ENCODE measurements around the gene POLR2J3.
"Not testable (repeated sequence)": the region's sequence is repeated elsewhere in the genome, so short reads cannot be mapped to it uniquely, and the experiment has no call there.

Gene POLR2J3

DNA sequence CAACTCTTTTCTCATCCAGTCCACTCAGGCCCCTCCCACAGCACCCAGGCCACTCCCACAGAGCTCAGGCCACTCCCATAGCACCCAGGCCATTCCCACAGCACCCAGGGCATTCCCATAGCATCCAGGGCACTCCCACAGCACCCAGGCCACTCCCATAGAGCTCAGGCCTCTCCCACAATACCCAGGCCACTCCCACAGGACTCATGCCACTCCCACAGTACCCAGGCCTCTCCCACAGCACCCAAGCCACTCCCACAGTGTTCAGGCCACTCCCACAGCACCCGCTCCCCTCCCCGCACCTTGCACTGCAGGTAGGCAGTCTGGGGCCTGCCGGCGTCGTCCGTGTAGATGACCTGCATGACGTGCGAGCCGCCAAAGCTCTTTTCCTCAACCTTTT is 17.5 kb upstream of the POLR2J3 start:
- not testable (repeated sequence) for FAIRE-seq

GRCh38 chr7:102583495-102583894 is 11.1 kb upstream of the POLR2J3 start:
- not testable (repeated sequence) for FAIRE-seq; DNase-seq (ENCODE audit: low spot score)

More for the DNA sequence above, 17.5 kb upstream of the POLR2J3 start:
- DNase-seq (ENCODE audit: low spot score), result not testable (repeated sequence)

GRCh38 chr7:102581722-102582121 is 9.3 kb upstream of the POLR2J3 start:
- FAIRE-seq; DNase-seq (ENCODE audit: low spot score): not testable (repeated sequence)

DNA sequence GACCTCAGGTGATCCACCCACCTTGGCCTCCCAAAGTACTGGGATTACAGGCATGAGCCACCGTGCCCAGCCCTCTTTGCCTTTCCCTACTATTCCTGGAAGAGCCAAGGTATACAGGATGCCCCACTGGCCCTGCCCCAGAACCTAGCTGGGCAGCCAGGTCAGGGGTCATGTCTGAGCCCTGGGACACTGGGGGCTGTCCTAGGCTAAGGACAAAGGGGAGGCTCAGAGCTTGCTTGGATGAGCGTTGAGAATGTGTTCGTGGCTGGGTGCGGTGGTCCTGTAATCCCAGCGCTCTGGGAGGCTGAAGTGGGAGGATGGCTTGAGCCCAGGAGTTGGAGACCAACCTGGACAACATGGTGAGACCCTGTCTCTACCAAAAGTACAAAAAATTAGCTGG is 6.1 kb upstream of the POLR2J3 start:
- DNase-seq (ENCODE audit: low spot score); FAIRE-seq: not testable (repeated sequence)

GRCh38 chr7:102577315-102578240 is 5.2 kb upstream of the POLR2J3 start:
- not testable (repeated sequence) for FAIRE-seq; DNase-seq (ENCODE audit: low spot score)

DNA sequence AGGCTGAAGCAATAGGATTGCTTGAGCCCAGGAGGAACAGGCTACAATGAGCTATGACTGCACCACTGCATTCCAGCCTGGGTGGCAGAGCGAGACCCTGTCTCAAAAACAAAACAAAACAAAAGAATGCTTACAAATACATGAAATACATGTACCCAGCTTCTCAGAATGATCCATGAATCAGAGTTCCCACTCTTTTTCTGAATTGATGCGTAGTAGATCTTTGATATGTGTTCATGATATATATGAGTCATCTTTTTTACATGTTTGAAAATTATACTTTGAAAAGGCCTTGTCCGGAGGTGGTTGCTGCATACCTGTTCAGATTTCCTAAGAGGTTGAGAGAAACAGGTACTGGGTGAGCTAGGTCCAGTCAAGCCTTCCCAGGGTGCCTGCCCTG is 4.0 kb upstream of the POLR2J3 start:
- FAIRE-seq; DNase-seq (ENCODE audit: low spot score): not testable (repeated sequence)

DNA sequence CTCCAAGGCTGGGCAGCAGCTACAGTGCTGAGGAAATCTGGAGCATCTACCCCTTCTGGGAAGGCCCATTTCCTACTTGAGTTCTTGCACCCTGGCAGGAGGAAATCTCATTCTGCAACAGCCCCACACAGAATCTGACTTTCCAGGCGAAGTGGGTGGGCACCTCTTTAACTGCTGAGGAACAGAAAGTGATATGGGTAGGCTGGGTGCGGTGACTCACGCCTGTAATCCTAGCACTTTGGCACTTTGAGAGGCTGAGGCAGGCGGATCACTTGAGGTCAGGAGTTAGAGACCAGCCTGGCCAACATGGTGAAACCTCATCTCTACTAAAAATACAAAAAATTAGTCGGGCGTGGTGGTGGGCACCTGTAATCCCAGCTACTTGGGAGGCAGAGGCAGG is 2.2 kb upstream of the POLR2J3 start:
- not testable (repeated sequence) for FAIRE-seq; DNase-seq (ENCODE audit: low spot score)

GRCh38 chr7:102568620-102569019 is 3.8 kb downstream of the POLR2J3 start:
- FAIRE-seq; DNase-seq (ENCODE audit: low spot score): not testable (repeated sequence)

DNA sequence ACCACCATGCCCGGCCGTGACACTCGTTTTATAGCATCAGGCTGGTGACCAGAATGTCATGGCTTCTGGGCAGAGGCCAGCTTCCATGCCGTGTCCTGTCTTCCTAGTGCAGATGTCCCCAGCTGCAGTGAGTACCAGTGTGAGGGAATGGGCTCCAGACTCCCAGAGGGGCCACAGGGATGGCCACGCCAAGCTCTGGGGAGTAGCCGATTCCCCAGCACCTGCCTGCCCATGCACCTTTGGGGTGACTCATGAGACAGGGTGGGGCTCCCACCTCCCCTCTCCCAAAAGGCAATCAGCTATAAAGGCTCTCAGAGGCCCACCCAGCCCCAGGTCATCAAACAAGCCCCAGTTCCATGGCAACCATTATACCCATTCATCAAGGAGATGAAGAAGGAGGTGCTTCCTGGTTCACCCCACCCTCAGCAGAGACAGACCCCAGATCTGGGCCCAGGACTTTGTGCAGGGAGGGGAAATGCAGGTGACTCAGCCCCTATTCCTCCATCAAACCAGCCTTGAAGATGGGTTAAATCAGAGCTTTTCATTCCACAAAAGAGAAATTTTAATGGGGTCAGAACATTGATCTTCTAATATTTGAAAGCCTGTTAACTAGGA is 21.5 kb downstream of the POLR2J3 start, which contains the start of gene SPDYE2:
Gene SPDYE2 (plus strand): TSS at position 419 of the 615 bp plus-strand sequence. CDS start 2,030 bp downstream, outside the sequence.
- DNase-seq (ENCODE audit: low spot score); FAIRE-seq: not testable (repeated sequence)

DNA sequence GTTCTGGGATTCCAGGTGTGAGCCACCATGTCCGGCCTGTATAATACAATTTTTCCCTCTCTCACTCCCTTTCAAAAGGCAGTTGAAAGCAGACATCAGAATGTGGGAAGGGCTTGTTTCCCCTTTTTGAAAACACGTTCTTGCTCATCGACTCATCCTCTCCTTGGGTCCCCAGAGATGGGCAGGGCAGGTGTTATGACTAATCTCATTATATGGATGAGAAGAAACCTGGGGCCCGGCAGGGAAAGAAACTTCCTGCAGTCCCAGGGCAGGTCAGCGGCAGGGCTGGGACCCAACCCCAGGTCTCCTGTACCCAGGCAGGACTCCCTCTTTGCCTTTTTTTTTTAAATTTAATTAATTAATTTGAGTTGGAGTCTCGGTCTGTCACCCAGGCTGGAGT is 26.0 kb downstream of the POLR2J3 start:
- DNase-seq (ENCODE audit: low spot score), result not testable (repeated sequence)

DNA sequence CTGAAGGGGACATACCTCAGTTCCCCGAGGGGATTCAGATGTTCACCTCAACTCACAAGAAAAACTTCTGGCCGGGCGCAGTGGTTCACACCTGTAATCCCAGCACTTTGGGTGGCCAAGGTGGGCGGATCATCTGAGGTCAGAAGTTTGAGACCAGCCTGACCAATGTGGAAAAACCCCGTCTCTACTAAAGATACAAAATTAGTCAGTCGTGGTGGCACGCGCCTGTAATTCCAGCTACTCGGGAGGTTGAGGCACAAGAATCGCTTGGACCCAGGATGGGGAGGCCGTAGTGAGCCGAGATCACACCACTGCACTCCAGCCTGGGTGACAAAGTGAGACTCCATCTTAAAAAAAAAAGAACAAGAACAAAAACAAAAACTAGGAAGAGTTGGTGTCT is 27.1 kb downstream of the POLR2J3 start:
- FAIRE-seq; DNase-seq (ENCODE audit: low spot score): not testable (repeated sequence)

More for the DNA sequence above, 26.0 kb downstream of the POLR2J3 start:
- FAIRE-seq, result peak; percentile 82

- not testable (repeated sequence) for FAIRE-seq; DNase-seq (ENCODE audit: low spot score)
Measured at GRCh38 chr7:102544372-102544771, 28.0 kb downstream of the POLR2J3 start.

GRCh38 chr7:102543596-102543995 is 28.8 kb downstream of the POLR2J3 start, which contains the start of gene UPK3BL2:
Gene UPK3BL2 (minus strand): TSS chr7:102543696. CDS start chr7:102543636, 60 bp downstream.
- FAIRE-seq; DNase-seq (ENCODE audit: low spot score): not testable (repeated sequence)

GRCh38 chr7:102542771-102543170 is 29.6 kb downstream of the POLR2J3 start:
- DNase-seq (ENCODE audit: low spot score); FAIRE-seq: not testable (repeated sequence)

- DNase-seq (ENCODE audit: low spot score); FAIRE-seq: not testable (repeated sequence)
Measured at GRCh38 chr7:102542083-102542482, 30.3 kb downstream of the POLR2J3 start.

DNA sequence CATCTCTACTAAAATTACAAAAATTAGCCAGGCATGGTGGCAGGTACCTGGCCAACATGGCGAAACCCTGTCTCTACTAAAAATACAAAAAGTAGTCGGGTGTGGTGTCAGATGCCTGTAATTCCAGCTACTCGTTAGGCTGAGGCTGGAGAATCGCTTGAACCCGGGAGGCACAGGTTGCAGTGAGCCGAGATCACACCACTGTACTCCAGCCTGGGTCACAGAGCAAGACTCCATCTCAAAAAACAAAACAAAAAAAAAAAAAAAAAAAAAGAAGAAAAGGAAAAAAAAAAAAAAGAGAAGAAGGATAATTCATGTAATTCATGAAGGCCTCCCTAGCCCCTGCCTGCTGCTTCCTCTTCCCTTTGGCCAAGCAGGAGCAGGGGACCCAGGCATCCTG is 31.8 kb downstream of the POLR2J3 start:
- DNase-seq (ENCODE audit: low spot score); FAIRE-seq: not testable (repeated sequence)

- FAIRE-seq; DNase-seq (ENCODE audit: low spot score): not testable (repeated sequence)
Measured at GRCh38 chr7:102535062-102535615, 37.2 kb downstream of the POLR2J3 start.

- not testable (repeated sequence) for DNase-seq (ENCODE audit: low spot score); FAIRE-seq
Measured at GRCh38 chr7:102532127-102532526, 40.3 kb downstream of the POLR2J3 start.

DNA sequence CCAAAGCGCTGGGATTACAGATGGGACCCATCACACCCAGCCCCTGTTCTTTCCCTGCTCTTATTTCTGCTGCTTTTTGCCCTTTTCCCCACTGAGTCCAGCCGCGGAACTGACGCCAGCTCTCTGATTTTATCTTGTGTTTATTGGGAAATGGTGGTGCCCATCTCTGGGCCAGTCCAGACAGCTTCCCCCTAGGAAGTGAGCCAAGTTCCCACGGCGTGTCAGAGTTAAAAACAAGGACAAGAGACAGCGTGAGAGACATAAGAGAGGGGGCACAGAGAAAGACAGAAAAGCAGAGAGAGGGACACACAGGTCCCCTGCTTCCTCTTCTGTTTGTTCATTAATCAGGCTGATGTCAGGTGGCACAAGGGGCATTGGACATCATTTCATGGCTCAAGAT is 40.8 kb downstream of the POLR2J3 start:
- not testable (repeated sequence) for FAIRE-seq; DNase-seq (ENCODE audit: low spot score)

DNA sequence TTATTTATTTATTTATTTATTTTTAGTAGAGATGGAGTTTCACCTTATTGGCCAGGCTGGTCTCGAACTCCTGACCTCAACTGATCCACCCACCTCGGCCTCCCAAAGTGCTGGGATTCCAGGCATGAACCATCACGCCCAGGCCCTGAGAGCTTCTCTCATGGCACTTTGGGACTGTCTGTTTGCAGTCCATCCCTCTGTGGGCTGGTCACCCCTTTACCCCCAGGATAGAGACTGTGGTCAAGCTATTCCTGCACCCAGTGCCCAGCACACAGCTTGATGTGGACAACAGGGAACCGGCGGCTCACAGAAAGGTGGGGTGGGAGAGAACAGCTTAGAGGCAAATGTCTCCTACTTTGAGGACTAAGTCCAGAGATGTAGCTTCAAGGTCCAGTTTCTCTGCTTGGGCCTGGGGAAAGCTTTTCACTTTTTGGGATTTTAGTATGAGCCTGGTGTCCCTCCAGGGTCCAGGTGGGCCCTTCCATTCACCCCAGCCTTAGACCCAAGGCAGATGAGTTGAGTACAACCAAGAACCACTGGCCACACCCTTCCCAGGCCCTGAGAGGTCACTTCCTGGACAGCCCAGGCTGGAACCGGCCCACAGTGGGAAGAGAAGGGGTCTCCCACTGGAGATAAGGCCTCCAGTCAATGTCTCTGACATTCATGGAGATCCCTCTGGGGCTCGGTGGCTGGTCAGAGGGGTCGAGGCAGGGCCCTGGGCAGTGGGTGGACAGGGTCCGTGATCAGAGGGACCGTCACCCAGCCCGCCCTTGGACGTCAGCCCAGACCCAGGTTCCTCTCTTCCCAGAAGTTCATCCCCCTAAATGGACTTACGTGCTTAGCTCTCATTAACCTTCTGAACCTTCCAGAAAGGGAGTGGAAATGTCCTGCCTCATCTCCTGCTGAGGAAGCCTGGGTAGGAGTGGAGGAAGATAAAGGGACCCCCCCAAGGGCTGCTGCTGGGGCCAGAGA is 44.3 kb downstream of the POLR2J3 start:
- not testable (repeated sequence) for FAIRE-seq; DNase-seq (ENCODE audit: low spot score)

Measured in RCC 7860 (cell line).